Astrocyte of the spinal cord (primary cell): ENCODE data around the gene PRPSAP2.

Experiments
- DNase-seq: peaks from one replicate; pipeline ENCODE4 v3.0.0; 2011; ENCODE audit warnings: low read depth, low spot score
- H3K4me3 ChIP-seq: 2 replicates; pipeline ENCODE4 v1.5.1; 2011; ENCODE audit warnings: low read depth, mild to moderate bottlenecking, low read length, moderate library complexity
- in situ Hi-C: cut with HindIII; loops from 2 replicates; pipeline ENCODE4 v1.10.0; 2017; ENCODE audit warnings: low sequenced_read_pairs
- TF ChIP-seq, protein P1 (sequence below): IDR thresholded peaks from 2 replicates; pipeline ENCODE4 v1.5.1; 2012; ENCODE audit warnings: low read depth, mild to moderate bottlenecking, low read length, inconsistent platforms

PRPSAP2 gene

DNA sequence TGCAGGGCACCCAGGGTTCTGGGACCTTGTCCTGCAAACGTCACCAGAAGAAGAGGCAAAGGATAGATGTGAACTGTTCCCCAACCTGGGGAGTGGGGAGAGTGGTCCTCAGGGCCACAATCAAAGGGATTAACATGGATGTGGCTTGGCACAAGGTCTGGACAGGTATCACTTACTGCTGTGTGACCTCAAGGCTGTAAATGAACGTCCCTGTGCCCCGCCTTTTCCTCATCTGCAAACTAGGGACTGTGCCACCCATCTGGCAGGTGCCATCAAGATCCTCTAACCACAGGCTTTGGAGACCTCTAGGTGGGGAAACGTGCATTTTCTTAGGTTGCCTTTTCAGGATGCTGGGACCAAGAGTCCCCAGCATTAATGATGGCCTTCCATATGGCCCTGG, 119.1 kb downstream of the PRPSAP2 start:
- TF ChIP-seq, protein P1, sequence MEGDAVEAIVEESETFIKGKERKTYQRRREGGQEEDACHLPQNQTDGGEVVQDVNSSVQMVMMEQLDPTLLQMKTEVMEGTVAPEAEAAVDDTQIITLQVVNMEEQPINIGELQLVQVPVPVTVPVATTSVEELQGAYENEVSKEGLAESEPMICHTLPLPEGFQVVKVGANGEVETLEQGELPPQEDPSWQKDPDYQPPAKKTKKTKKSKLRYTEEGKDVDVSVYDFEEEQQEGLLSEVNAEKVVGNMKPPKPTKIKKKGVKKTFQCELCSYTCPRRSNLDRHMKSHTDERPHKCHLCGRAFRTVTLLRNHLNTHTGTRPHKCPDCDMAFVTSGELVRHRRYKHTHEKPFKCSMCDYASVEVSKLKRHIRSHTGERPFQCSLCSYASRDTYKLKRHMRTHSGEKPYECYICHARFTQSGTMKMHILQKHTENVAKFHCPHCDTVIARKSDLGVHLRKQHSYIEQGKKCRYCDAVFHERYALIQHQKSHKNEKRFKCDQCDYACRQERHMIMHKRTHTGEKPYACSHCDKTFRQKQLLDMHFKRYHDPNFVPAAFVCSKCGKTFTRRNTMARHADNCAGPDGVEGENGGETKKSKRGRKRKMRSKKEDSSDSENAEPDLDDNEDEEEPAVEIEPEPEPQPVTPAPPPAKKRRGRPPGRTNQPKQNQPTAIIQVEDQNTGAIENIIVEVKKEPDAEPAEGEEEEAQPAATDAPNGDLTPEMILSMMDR: no peak
- DNase-seq: no peak
- no peak overlapping the region for H3K4me3 ChIP-seq
- in situ Hi-C loops: no loop called here

DNA sequence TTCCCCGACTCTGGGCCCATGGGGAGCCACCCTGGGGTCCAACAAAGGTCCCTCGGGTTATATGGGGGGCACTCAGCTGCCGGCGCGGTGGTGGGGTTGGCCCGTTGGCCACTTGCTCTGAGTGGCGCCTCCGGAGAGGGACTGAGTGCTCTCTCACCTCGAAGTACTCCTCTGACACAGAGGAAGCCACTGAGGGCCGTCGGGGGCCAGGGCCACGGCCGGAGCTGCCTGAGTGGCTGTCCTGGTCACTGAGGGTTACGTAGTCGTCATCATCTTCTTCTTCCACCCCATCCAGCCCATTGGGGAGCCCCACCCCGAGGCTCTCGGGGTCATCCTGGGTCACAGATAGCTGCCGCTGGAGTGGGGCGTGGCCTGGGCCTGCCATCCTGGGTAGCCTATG, 119.7 kb downstream of the PRPSAP2 start:
- no peak overlapping the region for H3K4me3 ChIP-seq
- TF ChIP-seq, protein P1: no peak
- DNase-seq: no peak
- in situ Hi-C loops: no loop called here

DNA sequence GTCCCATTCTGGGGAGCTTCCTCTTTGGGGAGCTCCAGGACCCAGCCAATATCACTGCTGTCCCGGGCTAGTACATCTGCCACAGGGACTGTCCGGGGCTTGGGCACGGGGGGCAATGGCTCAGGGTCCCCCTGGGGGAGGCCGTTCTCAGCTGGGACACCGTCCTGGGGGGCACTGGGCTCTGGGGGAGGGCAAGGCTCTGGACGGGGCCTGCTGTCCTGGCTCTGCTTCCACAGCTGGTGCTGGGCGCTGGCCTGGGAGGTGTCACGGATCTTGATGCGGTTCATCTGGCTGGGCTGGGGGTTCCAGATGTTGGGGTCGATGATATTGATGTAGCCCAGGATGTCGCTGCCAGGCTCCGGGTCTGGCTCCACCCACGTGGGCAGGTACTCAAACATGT, 120.1 kb downstream of the PRPSAP2 start:
- no peak for DNase-seq
- TF ChIP-seq, protein P1: no peak
- in situ Hi-C loops: no loop called here
- no peak overlapping the region for H3K4me3 ChIP-seq

DNA sequence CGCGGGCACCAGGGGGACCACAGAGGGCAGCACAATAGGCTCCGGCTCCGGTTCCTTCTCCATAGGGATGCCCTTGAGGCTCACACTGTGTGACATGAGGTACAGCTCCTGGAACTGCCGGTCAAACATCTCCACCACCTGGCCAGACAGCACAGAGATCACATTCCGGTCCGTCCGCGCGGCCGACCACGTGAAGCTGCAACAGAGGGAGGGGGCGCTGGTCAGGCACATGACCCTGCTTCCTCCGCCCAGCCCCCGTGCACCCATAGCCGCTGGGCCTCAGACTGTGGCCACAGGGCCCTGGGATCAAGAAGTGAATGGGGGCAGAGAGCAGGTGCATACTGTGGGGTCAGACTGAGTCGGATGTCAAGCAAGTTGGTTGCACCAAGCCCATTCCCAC, 120.7 kb downstream of the PRPSAP2 start:
- TF ChIP-seq, protein P1: no peak
- H3K4me3 ChIP-seq: no peak overlapping the region
- DNase-seq: no peak
- in situ Hi-C loops: no loop called here
